GM10847 (cell line): ENCODE results near the gene VSIG10L2.

Source experiments
- POLR2A ChIP-seq: IDR thresholded peaks from 2 replicates; pipeline ENCODE4 v1.6.1; 2011; ENCODE audit not compliant: insufficient read length; ENCODE audit errors: extremely low read depth

VSIG10L2 gene

DNA sequence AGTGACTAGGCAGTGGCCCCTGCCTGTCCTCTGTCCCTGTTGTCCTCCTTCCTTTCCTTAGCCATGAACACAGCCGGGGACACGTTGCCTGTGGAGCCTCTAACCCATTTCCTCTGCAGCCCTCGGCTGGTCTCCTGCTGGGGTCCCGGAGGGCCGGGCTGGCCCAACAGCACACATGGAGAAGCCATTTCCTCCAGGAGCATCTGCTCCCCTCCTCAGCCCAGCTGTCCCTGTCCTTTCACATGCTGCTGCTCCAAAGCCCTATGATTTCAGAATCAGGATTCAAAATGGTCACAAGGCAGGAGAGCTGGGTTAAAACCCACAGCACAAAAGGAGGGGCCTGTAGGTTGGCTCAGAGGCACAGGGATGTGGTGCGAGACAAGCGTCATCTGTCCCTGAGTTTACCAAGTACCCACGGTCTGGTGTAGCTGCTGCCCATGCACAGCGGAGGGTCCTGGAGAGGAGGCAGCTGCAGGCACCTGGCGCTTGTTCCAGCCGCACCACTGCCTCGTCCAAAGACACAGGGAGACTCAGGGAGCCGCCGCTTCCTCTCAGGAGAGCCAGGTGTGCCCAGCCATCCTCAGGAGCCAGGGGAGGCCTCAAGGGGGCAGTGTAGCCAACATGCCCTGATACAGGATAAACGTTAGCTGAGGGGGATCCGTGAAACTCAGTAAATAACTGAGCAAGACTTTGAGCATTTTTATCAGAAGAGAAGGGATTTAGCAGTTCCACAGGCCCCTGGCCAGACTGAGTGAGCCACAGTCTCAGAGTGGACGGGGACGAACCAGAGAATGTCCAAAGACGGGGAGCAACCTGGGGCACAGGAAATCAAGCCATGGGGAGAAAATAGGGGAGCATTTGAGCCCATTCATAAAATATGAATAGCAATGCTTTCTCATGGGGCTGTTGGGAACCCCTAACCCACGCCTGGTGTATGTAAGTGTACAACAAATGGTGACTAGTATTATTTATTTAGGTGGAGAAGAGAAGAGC lies 3.9 kb upstream of the VSIG10L2 start:
- no peak for TF ChIP-seq POLR2A

DNA sequence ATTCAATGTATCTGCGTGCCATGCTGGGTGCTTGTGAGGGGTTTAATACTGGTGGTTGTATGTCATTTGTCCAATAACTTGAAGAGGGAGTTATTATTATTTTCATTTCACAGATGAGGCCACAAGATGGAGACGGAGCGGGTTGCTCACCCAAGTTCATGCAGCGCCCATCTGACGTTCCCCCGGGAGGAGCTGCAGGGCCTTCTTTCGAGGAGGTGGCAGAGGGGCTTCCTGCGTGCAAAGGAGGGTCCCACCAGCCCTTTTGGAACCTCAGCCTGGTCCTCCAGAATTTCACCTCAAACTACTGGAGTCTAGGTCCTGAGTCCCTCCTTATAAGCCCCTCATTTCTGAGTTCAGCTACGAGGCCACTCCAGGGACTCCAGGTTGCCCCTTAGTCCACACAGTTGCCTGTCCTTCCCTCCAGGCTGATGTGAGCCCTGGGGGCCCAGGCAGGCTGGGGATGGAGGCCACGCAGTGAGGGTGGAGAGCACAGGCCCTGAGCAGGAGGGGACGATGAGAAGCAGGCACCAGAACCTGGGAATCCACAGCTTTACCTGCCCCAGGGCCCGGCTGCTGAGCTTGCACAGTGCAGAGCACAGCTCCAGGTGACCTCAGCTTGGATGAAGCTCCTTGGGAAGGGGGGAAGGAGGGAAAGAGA lies 2.9 kb upstream of the VSIG10L2 start:
- no peak for TF ChIP-seq POLR2A

DNA sequence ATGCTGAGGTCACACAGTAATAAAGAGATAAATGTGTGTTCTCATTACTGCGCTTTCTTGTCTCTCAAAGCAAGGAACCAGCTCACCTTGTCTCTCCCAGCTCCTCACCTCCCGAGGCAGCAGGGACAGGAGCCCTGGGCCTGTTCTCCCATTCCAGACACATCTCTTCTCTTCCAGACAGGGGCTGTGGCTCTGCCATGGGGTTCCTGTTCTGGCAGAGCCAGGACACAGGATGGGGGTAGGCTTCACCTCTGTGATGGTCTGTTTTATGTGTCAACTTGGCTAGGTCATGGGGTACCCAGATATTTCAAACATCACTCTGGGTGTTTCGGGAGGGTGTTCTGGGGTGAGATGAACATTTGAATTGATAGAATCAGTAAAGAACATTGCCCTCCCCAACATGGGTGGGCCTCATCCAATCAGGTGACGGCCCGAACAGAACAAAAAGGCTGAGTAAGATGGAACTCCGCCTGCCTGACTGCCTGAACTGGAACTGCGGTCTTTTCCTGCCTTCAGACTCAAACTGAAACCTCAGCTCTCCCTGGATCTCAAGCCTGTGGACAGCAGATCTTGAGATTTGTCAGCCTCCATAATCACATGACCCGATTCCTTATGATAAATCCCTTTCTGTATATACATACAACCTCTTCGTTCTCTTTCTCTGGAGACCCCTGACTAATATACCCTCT lies 2.0 kb upstream of the VSIG10L2 start:
- TF ChIP-seq POLR2A = no peak

DNA sequence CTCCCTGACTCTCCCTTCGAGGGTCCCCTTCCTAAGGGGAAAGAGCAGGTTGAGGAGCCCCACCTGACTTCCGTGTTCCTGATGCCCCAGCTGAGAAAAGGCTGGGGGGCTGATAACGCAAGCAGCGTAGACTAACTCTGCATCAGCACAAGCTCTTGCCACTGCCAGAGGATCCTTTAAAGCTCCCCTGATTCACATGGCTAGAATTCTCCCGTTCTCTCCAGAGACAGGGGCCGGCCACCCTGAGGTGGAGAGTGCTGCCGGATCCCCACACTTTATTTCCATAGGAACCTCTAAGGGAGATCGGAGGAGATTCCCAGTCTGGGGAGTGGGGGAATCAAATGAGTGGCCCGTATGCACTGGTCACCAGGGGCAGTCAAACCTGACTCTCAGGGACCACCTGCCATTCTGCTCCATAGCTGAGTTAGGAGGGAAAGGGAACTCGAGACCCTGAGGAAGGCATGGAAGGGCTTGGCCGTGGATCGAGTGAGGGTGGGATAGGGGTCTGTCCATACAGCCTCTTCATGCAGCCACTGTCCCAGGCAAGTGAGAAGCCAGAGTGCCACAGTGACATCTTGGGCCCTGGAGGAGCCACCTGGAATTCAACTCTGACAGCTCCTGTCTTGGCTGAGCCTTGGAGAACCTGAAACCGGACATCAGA lies 1.4 kb upstream of the VSIG10L2 start:
- no peak for TF ChIP-seq POLR2A

DNA sequence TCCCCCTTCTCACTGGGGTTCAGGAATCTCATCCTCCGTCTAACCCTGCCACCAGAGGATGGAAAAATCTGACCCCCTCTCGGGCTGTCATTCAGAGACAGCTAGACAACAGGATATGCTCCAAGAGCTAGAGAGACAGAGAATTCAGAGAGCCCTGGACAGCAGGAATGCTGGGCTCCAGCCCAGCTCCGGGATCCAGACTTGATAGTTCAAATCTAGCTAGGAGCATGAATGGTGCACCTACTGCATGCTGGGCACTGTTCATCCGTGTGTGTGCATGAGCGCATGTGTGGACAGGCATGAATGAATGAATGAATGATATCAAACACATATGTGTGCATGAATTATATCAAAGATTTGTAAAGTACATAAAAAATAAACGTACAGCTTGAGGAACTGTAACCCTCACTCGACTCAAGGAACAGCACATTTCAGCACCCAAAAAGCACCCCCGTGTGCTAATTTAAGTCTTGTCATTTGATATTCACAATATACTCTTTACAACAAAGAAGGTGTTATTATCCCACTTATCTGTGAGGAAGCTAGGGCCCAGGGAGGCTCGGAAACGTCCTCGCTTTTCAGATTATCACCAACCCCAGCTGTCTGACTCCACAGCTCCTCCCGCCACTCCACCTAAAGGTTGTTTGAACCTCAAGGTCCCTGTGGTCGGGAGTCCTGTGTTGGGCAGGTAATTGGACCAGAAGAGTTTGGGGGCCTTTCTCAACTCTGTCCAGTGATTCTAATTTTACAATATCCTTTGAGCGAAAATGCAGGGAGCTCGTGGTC lies 640 bp upstream of the VSIG10L2 start:
- no peak for TF ChIP-seq POLR2A

DNA sequence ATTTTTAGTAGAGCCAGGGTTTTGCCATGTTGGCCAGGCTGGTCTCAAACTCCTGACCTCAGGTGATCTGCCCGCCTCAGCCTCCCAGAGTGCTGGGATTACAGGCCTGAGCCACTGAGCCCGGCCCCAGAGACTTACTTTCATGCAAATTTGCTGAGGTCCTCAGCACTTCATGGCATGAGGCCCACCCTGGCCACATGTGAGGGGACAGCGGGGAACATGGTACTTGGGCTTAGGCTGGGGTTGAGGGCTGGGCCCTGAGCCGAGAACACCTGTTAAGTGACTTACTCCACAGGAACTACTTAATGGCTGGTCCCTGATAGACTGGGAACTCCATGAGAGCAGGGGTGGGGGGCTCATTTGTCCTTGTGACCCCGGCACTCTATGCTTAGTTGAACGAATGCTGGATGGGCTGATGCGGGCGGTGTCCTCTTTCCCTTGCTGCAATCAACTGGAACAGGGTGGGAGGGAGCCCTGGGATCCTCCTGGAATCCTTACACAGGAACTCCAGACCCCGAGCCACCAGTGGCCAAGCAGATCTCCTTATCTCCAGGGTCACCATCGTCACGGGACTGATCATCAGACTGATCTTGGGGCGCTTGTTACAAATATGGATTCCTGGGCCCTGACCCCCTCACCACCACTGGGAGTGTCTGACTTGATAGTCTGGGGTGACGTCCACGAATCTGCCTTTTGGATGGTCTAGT lies 1.0 kb downstream of the VSIG10L2 start:
- no peak for TF ChIP-seq POLR2A

DNA sequence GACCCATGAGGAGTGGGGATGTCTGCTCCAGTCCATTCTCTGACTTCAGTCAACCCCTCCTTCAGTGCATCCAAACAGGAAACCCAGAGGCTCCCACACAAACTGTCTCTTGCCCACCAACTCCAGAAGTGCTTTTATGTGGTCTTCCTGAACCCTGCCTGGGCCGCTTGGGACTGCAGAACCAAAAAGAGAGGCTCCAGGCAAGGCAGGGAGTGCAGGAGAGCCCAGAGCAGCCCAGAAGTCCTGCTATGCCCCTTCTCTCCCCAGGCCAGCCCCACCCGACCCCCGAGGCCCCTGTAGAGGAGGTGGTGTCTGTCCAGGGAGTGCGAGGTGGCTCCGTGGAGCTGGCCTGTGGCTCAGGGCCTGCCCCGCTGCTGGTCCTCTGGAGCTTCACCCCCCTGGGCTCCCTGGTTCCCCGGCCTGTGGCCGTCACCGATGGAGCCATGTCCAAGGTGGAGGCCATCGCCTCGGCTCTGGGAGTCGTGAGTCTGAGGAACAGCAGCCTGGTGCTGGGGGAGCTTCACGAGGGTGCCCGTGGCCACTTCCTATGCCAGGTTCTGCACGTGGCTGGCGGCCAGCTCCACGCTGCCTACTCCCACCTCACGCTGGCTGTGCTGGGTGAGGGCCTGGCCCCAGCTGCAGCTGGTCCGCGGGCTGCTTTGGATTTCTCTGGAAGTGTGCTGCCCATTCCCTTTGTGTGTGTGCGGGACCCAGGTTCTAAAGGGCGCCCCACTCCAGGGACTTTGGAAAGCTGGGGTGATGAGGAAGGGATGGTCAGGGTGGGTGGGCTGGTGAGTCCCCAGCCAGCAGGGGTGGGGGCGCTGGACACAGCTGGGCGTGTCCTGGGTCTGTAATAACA lies 1.8 kb downstream of the VSIG10L2 start:
- TF ChIP-seq POLR2A = no peak

DNA sequence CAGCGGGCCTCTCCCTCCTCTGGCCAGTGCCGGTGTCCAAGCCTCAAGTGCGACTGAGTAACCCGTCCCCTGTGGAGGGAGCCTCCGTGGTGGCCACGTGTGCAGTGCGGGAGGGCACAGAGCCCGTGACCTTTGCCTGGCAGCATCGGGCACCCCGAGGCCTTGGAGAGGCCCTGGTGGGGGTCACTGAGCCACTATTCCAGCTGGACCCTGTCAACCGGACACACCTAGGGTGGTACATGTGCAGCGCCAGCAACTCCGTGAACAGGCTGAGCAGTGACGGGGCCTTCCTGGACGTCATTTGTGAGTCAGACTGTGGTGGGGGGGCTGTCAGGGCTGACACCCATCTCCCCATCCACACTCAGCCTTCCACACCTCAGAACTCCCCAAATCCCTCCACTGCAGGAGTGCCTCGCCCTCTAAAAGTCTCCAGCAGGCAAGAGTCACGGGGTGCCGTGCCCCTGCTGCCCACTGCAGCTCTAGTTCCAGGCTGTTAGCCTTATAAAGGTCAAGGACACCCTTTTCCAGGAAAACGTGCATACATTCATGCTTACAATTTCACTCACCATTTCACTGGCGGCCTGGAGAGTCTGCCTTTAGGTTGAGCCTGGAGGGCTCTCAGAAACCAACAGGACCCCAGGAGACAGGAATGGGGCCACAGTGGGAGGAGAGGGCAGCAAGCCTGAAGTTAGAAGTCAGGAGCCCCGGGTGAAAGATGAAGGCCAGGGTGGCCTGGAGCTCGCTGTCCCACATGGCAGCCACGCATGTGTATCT lies 2.6 kb downstream of the VSIG10L2 start:
- TF ChIP-seq POLR2A = no peak

DNA sequence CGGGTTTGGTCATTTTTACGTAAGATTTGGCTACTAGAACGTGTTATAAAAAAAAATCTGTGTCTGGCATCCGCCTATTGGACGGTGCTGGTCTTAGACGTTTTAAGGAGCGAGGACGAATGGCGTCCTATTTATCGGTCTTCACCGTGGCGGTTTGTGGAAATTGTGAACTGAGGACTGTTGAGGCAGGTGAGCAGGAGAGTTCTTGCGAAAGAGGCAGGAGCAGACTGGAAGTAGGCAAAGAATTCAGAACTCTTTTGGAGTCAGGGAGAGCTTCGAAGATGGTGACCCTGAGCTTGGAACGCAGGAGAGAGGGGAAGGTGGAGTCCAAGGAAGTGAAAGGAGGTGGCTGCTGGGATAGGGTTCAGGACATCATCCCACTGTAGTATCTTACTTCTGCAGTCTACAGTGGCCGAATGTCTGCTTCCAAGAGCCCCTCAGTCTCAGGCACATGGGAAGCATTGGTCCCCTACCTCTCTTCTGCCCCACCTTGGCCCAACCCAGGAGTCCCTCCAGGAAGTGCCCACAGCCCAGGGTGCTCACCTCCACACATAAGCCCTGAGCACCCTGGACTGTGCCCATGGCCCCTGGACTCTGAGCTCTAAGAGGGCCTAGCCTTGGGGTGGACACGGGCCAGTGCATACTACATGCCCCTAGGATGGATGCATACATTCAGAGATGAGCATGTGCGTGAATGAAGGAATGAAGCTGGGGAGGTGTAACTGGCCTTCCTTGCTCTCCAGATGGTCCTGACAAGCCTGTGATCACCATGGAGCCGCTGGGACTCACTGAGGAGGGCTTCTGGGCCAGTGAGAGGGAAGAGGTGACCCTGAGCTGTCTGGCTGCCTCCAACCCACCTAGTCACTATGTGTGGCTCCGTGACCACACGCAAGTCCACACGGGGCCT lies 3.7 kb downstream of the VSIG10L2 start:
- no peak for TF ChIP-seq POLR2A

DNA sequence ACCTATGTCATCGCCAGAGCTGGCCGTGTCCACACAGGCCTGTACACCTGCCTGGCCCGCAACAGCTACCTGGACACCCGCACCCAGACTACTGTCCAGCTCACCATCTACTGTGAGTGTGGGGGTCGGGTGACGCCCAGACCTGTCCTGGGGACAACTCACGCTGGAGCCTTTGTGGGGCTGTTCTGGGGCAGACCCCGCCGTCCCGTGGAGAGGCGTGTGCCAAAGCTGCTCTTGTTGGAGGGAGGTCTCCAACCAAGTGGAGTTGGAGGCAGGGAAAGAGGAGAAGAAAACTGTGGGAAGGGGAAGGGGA lies 4.3 kb downstream of the VSIG10L2 start:
- no peak for TF ChIP-seq POLR2A
